Lung microvascular endothelial cell (primary cell): ENCODE results near the gene SLC7A11. TPM values are rescaled to one million over a fixed set of nuclear protein-coding genes. Genes with fewer than 3 reads are reported as not detected.

Experiments
- DNase-seq, 2 donors: peaks; one replicate each; pipeline versions ENCODE4 v3.0.0 to v3.0.0-alpha.2; 2010; ENCODE audit warnings: low read depth in 2 of 2
- total RNA-seq: library from RNA; depleted of rRNA; stranded (reverse); fragments of >200 nt; gene quantifications from 2 replicates; pipeline ENCODE4 v1.2.1, GENCODE V29; 2014

The SLC7A11 gene
- total RNA-seq, 1 donor from 2014 or later = 5.4 TPM

DNA sequence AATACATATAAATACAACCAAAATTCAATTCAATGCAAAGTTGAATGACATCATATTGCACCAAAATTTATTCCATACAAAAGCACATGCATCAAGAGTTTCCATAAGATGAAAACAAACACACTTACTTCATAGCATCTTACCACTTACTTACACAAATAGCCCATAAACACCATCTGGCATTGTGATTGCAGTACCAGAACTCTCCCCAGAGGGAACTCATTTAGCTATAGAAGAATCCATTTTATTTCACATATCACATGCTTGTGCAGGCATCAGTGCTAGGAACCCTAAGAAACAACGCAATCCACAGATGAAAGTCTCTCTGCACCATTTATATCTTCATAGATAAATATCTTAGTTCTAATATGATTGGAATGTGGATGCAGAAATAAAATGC is 77.9 kb downstream of the SLC7A11 start:
- DNase-seq = no peak

DNA sequence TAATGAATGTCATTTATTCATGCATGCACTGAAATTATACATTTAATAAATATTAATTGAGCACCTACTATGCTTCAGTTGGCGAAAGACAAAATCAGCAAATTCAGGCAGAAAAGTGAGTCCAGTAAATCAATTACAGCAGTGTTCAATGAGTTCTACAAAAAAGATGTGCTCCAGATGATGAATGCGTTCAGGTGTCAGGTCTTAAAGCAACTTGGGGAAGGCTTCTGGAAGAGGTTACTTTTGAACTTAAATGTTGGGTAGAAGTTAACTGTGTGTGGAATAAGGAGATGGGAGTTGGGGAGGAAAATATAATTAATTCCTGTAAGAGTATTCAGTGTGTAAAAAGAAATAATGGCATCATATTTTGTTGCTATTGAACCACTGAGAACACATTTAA is 79.0 kb downstream of the SLC7A11 start:
- DNase-seq = no peak

DNA sequence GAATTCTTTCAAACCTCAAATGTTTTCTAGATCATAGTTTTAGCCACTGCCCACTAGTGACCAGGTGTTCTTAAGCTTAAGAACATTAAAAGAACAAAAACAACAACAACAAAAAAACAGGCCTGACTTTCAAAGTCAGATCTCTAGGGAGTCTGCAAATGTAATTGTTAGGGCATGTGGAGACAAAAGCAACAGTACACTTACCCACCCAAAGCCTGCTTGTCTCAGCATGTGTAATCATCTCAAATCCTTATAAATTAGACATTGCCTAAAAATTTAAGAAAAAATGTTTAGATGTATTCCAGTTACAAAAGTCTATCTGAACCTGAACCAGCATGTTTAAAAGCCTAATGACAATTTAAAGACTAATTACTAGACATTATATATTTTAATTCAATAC is 79.9 kb downstream of the SLC7A11 start:
- no peak for DNase-seq

DNA sequence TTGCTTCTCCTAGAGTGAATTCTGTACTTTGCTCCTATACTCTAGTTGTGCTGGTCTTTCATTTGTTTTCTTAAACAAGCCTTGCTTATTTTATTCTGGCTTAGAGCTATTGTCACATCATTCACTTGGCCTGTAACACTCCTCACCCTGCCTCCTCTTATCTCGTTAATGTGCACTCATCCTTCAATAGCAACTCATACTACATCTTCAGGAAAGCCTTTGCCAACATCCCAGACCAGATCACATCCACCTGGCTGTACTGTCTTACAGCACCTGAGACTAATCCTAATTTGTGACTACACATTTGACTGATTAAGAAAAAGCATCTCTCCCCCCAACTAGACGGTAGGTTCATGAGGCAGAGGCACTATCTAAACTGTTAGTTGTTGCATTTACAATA is 80.8 kb downstream of the SLC7A11 start:
- DNase-seq = no peak

DNA sequence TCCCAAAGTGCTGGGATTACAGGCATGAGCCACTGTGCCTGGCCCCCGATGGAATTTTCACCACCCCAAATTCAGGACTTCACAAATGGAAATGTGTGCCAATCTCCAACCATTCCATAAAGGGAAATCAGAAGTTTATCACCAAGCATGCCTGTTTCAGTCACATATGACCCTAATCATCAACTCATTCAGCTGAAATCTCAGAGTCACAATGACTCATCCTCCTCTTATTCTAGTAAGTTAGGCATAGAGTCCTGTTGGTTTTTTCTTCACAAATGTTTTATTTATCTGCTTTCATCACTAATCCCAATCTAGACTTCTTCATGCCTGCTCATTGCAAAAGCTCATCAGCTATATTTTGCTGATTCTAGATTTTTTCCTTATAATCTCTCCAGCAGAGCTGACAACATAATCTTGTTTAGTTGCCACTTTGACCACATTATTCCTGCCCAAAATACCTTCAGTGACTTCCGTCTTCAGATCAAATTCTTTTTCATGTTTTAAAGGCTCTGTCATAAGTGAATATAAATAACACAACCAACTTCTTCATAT is 83.3 kb downstream of the SLC7A11 start:
- peak; percentile 16 to 74 for DNase-seq

- no peak for DNase-seq
Observed at GRCh38 chr4:138140879-138141278, 101.3 kb downstream of the SLC7A11 start.

- no peak for DNase-seq
Observed at GRCh38 chr4:138138774-138139173, 103.4 kb downstream of the SLC7A11 start.

GRCh38 chr4:138135610-138136009 is 106.5 kb downstream of the SLC7A11 start:
- DNase-seq = no peak

- no peak for DNase-seq
Observed at GRCh38 chr4:138118270-138118669, 123.9 kb downstream of the SLC7A11 start.

- DNase-seq = peak in 1 of 2 donors; percentile 1
Observed at GRCh38 chr4:138115053-138115452, 127.1 kb downstream of the SLC7A11 start.

DNA sequence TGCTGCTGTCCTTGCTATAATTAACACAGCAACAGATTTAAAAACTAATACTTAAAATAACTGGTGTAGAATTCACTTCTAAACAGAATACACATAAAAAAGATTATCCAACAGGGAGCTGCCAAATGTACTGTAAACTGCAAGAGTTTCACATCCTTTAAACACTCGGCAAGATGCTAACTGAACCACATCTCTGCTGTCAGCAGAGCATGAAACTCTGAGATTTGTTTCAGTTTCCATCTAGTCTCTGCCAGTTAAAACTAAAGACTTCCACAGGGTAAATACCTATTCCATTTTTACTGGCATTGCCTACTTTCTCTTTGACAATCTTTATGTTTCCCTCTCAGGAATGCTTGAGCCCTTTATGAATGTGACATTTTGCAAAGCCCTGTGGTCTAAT is 127.7 kb downstream of the SLC7A11 start:
- DNase-seq = peak in 1 of 2 donors; percentile 37
